GM19240 (cell line): ENCODE data around the gene FAM83C.
"Not testable (repeated sequence)": the region's sequence is repeated elsewhere in the genome, so short reads cannot be mapped to it uniquely, and the experiment has no call there.

ENCODE experiments used
- DNase-seq: peaks from one replicate; pipeline ENCODE4 v3.0.0; 2011; ENCODE audit warnings: low spot score; ENCODE audit not compliant: insufficient read length

The FAM83C gene

DNA sequence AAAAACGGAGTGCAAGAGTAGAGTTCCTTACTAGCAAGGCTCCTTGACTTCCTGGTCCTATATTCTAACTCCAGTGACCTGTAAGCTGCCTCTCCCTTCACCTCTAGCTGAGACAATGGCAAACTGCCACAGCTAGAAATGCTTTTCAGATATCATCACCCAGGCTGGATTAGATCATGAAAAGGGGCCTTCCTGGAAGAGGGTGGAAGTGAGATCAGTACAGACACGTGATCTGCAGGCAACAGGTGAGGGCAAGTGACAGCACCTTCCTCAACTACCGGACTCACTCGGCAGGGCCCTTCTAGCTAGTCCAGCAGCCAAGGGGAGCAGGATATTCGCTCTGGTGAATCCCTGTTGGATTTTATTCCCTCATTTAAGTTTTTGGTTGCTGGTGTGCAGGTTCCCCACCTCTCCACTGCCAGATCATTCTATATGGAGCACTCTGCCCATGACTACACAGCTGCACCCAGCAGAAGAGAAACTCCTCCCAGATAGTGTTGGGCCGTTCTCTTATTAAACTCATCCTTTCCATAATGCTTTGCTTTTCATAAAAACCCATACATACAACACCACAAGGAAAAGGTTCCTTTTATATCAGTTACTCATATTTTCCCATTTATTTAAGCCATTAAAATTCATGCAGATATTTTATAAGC is 26.4 kb upstream of the FAM83C start:
- DNase-seq, result no peak

DNA sequence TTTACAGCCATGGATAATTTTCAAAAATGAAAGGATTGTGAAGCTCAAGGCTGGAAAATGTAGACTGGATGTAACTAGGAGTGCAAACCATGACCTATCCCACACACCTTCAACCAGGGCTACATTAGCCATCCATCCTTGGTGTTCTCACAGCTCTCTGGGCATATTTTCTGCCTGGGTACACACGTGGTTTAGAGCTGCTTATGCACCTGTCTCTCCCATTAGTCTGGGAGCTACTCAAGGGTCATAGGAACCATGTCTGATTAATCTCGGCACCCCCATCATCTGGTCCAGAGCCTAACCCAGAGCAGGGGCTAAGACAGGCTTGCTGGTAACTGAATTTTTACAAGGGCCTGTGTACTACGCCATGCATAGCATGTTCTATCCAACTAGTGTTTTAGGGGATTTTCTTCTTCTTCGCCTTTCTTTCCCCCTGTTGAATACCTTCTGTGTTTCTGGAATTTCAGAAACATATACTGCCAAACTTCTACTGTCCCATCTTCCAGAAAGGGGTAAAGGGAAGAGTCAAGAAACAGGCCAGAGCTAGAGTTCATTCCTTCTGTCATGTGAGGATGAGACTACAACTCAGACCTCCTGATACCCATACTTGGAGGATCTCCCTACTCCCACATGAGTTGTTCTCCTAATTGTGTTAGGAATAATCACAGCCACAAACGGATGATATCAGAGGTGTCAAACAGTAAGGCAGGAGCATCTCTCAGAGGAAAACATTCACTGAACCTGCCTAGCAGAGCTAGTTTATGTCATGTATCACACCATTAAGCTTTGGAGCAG is 25.4 kb upstream of the FAM83C start:
- no peak for DNase-seq

DNA sequence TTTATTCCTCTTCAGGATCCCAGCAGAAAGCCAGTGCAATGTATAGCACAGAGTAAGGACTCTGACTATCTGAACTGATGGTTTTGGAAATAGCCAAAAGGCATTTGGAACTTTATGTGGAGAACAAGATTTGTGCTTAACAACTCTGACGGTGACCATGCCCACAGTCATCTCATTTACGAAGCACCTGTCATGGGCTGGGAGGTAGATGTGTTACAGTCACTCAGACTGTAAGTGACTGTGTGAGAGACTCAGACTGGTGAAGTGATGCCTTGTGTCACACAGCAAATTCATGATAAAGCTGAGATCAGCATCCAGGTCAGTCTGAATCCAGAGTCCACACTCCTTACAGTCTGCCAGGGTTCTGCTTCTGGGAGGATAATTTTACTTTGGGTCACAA is 23.9 kb upstream of the FAM83C start:
- no peak for DNase-seq

DNA sequence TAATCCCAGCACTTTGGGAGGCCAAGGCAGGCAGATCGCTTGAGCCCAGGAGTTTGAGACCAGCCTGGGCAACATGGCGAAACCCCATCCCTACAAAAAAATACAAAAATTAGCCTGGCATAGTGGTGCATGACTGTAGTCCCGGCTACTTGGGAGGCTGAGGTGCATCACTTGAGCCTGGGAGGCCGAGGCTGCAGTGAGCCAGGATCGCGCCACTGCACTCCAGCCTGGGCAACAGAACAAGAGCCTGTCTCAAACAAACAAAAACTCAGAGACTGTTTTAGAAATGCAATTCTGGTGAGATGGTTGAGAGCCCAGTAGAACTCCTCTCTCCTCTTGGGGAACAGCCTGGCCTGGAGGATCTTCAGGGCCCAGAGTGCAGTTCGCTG is 23.4 kb upstream of the FAM83C start:
- DNase-seq, result not testable (repeated sequence)

DNA sequence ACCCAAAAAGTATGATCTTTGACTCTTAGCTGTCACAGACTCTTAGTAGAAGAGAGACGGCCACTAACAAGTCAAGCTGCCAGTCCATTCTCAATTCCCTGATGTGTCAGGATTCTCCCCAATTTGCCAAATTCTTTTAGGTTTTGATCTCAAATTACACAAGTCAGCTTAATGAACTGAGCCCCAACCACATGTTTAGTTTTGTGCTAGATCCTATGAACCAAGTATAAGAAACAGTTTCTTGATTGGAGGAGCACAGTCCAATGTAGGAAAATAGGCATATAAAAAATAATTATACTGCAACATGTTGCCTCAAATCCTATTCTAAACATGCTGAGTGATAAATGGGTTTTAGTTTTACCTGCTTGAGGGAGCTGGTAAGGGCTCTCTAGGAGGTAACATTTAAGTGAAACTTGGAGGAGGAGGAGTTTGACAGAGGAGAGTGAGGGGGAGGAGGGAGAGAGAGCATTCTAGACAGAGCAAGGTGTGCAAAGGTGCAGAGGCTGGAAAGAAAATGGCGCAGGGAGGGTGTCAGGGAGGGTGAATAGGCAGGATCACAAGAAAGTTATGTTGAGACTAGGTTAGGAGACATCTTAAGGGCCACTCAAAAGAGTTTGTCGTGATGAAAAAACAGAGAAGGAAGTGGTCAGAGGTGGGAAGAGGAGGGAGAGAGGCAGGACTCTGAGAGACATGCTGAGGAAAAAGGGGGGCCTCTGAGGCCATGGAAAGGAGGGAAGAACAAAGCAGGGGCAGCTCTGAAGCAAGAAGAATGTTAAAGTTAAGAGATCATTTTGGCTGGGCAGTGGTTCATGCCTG is 22.8 kb upstream of the FAM83C start:
- no peak for DNase-seq

DNA sequence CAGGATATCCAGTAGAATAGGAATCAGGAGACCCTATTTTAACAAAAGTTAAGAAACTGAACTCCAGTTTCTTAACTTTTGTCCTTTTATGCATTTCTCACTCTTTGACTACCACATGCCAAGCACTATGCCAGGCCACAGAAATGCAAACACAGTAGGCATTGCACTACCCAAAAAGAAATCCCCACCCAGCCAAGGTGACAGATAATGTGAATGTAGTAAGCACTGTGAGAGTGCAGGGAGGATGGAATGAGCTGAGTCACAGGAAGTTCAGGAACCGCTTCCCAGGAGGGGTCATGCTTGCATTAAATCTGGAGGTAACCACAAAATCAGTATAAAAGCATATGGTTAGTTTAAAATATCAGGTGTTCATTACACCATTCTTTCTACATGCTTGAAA is 20.1 kb upstream of the FAM83C start:
- DNase-seq, result no peak

DNA sequence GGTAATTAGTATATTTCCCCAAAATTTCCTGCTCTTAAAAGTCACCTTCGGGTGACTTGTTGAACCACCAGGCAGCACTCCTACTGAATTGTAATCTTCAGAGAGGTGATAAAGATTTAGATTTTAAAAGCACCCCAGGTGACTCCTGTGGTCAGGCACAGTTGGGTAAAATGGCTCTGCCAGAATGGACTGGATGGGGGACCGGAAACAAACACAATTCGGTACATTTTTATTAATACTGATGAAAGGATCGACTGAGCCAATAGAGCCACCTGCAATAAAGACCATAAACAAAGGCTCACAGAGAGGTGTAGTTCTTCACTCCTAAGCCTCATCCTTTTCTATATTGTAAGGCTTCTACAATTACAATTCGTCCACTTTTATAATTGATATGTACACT is 19.6 kb upstream of the FAM83C start:
- DNase-seq, result no peak

DNA sequence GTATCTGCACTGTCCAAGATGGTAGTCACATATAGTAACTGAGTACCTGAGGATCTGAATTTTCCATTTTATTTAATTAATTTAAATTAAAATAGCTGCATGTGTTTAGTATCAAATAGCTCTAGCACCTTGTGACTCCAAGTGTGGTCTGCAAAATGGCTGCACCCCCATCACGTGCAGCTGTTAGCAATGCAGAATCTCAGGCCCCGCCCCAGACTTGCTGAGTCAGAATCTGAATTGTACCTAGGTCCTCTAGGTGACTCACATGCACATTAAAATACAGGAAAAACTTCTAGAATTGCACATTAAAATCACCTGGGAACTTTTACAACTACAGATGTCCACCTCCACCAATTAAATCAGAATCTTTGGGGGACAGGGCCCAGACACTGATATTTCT is 19.2 kb upstream of the FAM83C start:
- DNase-seq, result no peak

DNA sequence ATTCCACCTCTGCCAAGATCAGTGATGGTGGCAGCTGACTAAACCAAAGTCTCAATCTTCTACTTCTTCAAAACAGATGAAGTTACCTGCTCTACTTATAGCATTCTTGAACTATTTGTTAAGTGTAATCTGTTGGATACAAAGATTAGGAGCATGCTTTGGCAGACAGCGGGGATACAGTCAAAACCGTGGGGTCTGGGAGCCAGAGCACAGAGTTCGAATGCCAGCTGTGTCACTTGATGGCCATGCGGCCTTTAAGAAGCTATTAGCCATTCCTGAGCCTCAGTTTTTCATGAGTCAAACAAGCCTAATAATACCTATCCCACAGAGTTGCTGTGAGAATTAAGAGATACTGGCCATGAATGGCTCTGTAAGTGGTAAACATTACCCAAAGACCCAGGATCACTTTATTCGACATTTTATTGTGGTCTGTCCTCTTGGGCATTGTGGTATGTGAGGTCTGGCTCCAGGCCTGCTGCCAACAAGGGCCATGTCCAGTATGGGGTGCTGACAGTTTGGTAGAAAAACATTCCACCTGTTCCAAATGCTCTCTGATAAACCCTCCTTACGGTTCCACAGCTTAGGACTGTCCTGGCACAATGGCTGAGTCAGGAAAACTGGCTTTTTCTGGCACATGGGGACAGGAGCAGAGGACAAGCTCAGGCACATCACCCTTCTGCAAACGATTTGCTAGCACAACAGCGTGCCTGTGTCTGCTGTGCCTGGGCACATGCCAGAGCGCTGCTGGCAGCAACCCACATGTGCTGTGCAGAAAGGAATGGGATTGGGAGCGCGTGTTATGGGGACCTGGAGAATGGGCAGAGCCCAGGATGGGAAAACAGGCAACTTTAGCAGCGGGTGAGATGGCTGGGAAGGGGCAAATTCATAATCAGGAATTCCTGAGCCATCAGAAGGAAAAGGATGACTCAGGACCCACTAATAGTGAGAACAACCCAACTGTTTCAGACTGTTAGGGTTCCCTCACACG is 15.7 kb upstream of the FAM83C start:
- no peak for DNase-seq

DNA sequence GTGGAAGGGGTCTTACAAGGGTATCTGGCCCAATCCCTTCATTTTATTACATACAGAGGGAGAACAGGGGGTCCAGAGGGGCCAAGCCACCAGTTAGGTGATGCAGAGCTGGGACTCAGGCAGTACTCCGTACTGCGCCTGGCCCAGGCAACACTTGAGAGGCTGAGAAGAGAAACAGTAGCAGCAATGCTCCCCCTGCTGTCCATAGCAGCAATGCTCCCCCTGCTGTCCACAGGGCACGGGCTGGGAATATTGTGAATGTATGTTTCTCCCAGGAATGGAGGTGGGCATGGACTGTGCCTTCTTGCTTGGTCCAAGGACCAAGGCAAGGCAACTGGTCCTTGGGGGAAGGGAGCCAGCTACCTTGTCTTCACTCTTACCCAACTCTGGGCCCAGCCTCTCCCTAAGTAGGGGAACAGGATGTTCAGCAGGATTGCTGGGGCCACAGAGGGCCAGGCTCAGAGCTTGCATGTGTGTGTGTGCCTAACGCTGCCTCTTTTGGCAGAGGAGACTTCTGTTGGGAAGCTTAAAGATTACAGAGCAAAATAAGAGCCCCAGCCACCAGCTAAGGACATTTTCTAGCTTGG is 14.8 kb upstream of the FAM83C start:
- no peak for DNase-seq

DNA sequence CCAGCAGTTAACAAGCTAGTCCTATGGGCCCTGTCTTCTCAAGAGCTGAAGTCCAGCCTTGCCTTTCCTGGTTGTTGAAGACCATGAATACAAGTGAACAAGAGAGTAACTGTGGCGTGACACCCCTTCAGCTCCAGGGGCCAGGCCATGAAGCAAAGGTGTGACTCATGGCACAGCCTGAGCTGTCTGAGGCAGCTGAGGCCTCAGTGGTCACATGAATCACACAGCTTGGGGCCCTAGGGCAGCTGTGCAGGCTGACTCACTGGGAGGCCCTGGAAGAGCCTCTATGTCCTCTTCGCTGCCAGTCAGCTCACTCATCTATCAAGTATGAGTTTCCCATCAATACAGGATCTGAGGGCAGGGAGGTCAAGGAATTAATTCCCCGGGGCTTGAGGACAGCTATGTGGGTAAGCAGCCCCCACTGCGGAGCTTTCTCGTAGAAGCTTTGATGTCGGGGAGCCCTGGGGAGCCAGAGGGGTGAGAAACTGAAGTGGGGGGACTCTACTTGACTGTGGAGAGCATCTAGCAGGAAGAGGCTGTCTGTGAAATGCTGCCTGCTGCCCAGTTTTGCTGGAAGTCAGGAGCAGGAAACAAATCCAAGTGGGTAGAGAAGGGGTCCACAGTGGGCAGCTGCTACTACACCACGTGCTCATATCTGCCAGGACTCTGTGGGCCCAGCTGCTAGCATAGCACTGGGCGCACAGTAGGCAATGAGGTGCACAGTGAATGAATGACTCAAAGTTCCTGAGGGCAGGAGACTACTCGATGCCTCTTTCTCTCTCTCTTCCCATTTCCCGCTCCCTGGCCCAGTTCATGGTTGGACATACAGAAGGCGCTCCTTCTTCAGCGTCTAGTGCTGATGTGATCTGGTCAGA is 13.7 kb upstream of the FAM83C start:
- no peak for DNase-seq

DNA sequence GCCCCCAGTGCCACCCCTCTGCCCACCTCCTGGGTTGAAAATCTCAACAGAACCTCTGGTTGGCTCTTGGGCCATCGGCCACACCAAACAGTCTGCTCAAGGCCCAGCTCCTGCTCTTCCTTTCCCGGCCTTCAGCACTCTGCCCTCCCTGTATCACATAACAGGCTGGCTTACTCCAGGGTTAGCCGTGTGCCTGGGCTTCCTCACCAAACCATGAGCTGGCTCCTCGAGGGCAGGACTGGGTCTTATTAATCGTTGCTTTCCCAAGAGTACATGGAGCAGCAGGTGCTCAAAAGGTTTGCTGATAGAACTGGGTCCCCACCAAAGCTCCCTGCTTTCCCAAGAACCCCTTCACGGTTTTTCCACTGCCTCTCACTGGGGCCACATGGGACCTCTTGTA is 12.7 kb upstream of the FAM83C start:
- DNase-seq, result no peak

DNA sequence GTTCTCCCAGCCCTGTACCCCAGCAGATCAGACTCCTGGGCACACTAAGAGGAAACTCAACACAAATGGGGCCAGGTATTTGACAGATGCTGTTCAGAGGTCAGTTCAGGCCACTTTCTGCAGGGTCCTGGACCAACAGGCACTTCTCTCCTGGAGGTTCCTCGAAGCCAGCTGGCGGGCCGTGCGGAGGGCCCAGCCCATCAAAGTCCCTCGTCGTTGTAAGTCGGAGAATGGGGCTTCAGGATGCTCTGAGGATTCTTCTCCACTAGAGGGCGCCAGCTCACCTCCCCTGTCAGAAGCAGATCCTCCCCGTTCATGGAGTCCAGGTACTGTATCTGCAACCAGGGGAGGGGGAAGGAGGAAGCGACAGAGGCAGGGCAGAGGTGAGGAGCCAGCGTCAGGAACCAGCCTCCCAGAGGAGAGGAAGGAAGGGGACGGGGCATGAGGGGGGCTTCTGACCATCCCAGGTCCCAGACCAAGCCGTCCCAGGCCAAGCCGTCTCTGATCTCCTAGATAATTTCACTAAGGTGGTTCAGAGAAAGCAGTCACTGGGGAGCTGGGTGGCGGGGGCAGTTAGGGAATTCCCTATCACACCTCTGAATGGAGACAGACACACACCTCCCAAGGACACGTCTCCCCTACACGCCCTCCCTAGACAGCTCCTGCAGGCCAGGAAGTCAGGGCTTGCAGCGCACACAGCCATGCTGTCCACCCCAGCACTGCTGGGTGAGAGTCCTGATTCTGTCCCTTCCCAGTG is 11.7 kb upstream of the FAM83C start:
- peak; percentile 91 for DNase-seq

DNA sequence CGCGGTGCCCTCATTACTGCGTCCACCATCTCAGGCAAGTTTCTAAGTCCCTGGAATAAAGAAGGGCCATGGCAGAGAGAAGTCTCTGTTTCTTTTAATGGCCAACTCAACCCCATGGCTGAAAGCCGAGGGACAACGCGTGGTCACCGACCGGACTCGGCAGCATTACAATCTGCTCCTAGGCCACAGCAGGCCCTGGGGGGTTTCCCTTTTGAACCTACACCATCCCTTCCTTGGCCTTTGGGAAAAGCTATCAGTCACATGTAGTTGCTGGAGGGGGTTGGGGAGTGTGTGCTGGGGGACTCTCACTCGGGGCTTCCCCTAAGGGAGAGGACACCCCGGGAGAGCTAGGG is 11.1 kb upstream of the FAM83C start:
- DNase-seq, result no peak

DNA sequence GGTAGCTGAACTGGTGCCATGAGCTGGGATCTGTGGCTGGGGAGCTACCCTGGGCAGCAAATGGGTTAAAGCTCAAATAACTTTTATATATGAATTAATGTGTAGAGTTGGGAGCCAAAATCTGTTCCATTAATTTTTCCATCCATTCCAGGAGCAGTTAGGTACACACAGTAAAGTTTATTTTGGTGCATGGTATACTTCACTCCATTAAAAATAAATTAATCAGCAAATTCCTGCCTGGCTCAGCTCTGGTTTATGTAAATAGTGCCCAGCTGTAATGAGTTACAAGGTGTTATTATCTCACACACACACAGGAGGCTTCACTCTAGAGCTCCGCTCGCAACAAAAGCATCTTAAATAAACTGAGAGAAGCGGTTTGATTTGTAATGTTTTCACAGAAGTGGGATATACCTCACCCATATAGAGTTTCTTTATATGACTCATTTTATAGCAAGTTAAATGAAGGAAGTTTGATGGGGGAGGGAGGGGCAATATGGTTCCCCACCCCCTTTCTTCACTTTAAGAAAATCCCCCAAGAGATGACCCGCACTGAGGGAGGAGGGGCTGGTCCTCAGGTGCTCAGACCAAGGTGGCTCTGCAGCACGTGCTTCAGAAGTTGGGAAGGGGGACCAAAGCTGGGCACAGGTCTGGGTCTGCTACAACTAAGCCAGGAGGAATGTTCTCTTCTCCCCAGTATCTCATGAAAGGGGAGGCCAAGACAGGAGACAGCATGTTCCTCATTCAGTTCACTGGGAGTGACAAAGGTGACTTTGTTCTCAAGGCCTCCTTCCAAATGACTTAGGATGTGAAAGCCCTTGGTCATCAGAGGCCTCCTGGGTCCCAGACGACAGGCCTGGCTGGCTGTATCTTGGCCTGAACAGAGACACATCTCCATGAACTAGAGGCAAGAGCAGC is 10.5 kb upstream of the FAM83C start:
- DNase-seq, result no peak

DNA sequence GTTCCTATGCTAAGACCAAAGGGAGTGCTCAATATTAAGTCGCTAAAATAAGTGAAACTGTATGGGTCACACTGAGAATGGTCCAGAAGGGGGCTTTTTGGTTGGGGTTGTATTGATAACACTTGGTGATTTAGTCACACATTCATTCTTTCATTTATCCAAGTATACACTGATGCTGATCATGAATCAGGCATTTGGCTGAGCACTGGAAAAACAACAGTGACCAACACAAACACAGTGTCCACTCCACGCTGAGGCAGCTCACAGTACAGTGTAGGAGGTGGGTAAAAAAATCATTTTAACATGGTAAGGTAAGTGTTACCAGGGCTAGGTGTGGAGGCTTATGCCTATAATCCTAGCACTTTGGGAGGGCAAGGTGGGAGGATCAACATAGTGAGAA is 9.2 kb upstream of the FAM83C start:
- DNase-seq, result no peak

DNA sequence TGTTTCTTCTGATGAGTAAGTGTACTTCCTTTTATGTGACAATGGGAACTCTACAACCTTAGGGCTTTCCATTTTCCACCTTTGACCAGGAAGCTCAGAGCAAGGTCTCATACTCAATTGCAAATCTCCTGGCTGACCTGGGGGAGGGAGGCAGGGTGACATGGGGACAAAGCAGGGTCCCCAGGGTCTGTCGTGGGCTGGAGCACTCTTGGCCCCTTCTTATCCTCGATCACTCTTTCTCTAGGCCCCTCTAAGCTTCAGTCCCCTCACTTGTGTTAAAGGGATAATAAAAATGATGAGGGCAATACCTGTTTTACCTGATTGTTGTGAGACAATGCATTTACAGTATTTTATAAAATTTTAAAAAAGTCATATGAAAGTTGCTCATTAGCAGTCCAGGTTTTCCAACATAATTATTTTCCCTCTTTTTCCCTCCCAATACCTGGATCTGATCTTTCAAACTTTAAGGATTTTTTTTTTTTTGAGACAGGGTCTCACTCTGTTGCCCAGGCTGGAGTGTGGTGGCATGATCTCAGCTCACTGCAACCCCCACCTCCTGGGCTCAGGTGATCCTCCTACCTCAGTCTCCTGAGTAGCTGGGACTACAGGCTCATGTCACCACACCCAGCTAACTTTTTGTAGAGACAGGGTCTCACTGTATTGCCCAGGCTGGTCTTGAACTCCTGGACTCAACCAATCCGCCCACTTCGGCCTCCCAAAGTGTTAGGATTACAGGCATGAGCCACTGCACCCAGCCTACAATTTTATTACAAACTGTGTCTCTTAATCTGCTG is 8.4 kb upstream of the FAM83C start:
- DNase-seq, result no peak
